ENCODE results near the gene FBXO44. TPM values are rescaled to one million over a fixed set of nuclear protein-coding genes. Genes with fewer than 3 reads are reported as not detected.

FBXO44 gene
- total RNA-seq, 1 donor from 2014 or later, result 20.2 TPM

GRCh38 chr1:11697188-11697892, 42.7 kb downstream of the FBXO44 start:
- intact Hi-C loops (cut with micrococcal nuclease), result no loop called here
- peaks cover 93% of the 10 kb centered on the region for H3K27me3 ChIP-seq (ENCODE audit: low read depth)
- H3K36me3 ChIP-seq, result no peaks in the 10 kb centered on the region
- no peak for DNase-seq
- no peak overlapping the region for H3K4me3 ChIP-seq
- TF ChIP-seq CTCF (IDR thresholded peaks at IDR 0.05; ENCODE audit: borderline replicate concordance), result no peak
- H3K27ac ChIP-seq (replicated peaks), result no peak overlapping the region
- peaks cover 14% of the 10 kb centered on the region for H3K4me1 ChIP-seq
- H3K9me3 ChIP-seq (replicated peaks), result no peaks in the 10 kb centered on the region

- Histone ChIP-seq H3K9me3 (replicated peaks) (no peaks in the 10 kb centered on the region), H3K4me1 (peaks cover 14% of the 10 kb centered on the region), H3K27me3 (ENCODE audit: low read depth) (peaks cover 93% of the 10 kb centered on the region), H3K4me3 (no peak overlapping the region), H3K36me3 (no peaks in the 10 kb centered on the region), H3K27ac (replicated peaks) (no peak overlapping the region)
- intact Hi-C loops (cut with micrococcal nuclease), result no loop called here
- TF ChIP-seq CTCF (IDR thresholded peaks at IDR 0.05; ENCODE audit: borderline replicate concordance), result no peak
- no peak for DNase-seq
Measured at GRCh38 chr1:11697893-11698210, 43.2 kb downstream of the FBXO44 start.

- Histone ChIP-seq H3K27me3 (ENCODE audit: low read depth) (peaks cover 97% of the 10 kb centered on the region), H3K9me3 (replicated peaks) (no peaks in the 10 kb centered on the region), H3K4me1 (peaks cover 14% of the 10 kb centered on the region), H3K4me3 (no peak overlapping the region), H3K27ac (replicated peaks) (no peak overlapping the region), H3K36me3 (no peaks in the 10 kb centered on the region)
- TF ChIP-seq CTCF (IDR thresholded peaks at IDR 0.05; ENCODE audit: borderline replicate concordance), result no peak
- DNase-seq, result no peak
- intact Hi-C loops (cut with micrococcal nuclease), result no loop called here
Measured at GRCh38 chr1:11700601-11701467, 46.2 kb downstream of the FBXO44 start.

- H3K4me1 ChIP-seq, result peaks cover 14% of the 10 kb centered on the region
- no peak for TF ChIP-seq CTCF (IDR thresholded peaks at IDR 0.05; ENCODE audit: borderline replicate concordance)
- intact Hi-C loops (cut with micrococcal nuclease), result no loop called here
- H3K4me3 ChIP-seq, result no peak overlapping the region
- no peak overlapping the region for H3K27ac ChIP-seq (replicated peaks)
- H3K36me3 ChIP-seq, result no peaks in the 10 kb centered on the region
- no peak for DNase-seq
- H3K27me3 ChIP-seq (ENCODE audit: low read depth), result peaks cover 95% of the 10 kb centered on the region
- no peaks in the 10 kb centered on the region for H3K9me3 ChIP-seq (replicated peaks)
Measured at GRCh38 chr1:11701551-11701961, 46.9 kb downstream of the FBXO44 start.

- Histone ChIP-seq H3K36me3 (no peaks in the 10 kb centered on the region), H3K9me3 (replicated peaks) (no peaks in the 10 kb centered on the region), H3K4me1 (peaks cover 15% of the 10 kb centered on the region), H3K4me3 (no peak overlapping the region), H3K27me3 (ENCODE audit: low read depth) (peaks cover 93% of the 10 kb centered on the region), H3K27ac (replicated peaks) (no peak overlapping the region)
- no peak for DNase-seq
- no peak for TF ChIP-seq CTCF (IDR thresholded peaks at IDR 0.05; ENCODE audit: borderline replicate concordance)
- intact Hi-C loops (cut with micrococcal nuclease), result no loop called here
Measured at GRCh38 chr1:11701981-11702803, 47.5 kb downstream of the FBXO44 start.

Data from left ventricle myocardium inferior (tissue), 1 donor.